ENCODE measurements around the gene LRRK2.
"Not testable (repeated sequence)": the region's sequence is repeated elsewhere in the genome, so short reads cannot be mapped to it uniquely, and the experiment has no call there.

LRRK2 gene

DNA sequence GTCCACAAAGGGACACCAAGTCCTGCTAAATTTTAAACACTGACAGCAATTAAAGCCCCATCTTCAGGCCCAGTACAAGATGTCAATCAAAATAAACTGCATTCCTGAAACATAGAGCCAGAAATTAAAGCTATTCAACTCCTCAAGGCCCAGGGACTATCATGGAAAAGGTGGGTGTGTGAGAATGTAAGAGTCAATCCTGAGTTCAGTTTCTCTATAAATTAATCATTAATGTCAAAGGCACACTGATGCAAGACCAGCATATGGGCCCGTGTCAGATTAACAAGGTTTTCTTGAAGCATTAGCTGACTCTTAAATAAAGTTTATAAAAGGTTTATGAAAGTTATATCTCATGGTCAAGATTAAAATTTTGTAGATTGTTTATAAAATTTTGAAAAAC lies 13.6 kb upstream of the LRRK2 start:
- not testable (repeated sequence) for H3K4me3 ChIP-seq (ENCODE audit: low read depth, low read length)

DNA sequence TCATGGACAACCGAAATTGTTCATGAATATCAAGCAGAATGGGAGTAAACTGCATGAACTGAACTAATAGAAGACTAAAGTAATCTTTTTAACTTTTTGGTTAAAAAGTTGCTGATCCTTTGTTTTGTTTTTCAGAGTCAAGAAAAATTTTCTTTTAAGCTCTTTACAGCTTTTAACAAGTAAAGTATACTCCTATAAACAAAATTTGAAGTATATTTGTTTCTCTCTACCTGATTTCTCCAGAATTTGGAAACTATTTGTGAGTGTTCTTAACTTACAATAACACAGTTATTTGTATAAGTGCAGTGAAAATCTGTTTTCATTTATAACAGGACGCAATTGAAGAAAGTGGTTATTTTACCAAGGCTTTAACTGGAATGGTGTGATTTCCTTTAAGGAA lies 12.2 kb upstream of the LRRK2 start:
- H3K4me3 ChIP-seq (ENCODE audit: low read depth, low read length) = no peak overlapping the region

DNA sequence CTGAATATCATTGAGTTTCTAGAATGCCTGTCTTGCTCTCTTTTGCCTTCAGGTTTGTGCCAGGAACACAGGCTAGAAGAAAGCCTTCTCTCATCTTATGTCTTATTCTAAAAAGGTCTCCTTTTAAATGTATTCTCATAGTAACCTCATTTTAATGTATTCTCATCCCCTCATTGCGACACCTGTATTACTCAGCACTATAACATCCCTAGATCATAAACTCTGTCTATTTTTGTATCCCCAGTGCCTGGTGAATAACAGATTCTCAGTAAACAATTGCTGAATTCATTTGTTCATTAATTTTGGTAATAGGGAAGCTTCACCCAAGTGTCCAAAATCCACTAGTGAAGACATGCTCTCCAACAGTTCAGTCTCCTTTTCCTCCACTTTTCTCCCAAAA lies 8.8 kb upstream of the LRRK2 start:
- H3K4me3 ChIP-seq (ENCODE audit: low read depth, low read length) = no peak overlapping the region

DNA sequence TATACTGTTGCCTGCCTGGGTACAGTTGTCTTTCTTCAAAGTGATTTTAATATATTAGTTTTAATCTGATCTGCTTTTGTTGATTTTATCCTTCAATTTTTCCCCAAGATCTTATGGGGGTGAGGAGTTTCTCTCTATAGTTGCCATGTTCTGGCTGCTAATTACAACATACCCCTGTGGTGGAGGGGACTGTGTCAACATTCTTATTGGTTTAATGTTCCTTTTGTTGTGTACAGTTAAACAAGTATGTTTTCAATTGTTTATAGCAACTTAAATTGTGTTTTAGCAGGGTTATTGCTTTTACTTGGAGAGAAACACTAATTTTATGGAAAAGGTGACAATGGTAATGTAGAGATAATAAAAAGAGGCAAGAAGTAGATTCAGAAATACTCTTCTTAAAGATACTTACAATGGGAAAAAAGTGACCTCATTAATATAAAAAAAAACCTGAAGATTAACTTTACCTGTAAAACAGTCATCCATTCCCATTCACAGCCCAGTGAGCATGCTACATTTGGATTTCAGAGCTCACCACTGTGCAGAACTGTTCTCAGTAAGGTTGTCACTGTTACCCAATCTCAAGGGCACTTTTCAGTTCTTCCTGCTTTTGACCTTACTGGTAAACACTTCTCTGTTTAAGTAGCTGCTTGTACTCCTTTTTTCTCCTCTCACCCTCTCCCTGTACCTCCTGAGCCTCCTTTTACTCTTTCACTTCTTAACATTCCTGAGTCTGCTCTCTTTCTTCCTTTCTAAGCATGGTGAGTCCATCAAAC lies 8.1 kb upstream of the LRRK2 start:
- H3K4me3 ChIP-seq (ENCODE audit: low read depth, low read length) = no peak overlapping the region

DNA sequence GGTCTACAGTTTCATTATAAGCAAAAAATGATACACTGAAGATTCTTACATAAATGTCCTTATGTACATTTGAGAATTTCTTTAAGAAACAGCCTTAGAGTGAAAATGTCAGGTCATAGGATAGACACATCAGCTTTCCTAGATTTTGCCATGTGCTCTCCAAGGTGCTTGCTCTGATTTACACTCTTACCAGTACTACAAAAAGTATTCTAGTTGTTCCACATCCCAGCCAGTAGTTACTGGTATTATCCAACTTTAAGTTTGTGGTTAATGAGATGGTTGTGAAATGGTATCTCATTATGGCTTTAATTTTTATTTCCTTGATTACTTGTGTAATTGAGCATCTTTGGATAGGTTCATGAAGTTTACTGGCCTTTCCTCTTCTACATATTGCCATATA lies 5.0 kb upstream of the LRRK2 start:
- no peak overlapping the region for H3K4me3 ChIP-seq (ENCODE audit: low read depth, low read length)

DNA sequence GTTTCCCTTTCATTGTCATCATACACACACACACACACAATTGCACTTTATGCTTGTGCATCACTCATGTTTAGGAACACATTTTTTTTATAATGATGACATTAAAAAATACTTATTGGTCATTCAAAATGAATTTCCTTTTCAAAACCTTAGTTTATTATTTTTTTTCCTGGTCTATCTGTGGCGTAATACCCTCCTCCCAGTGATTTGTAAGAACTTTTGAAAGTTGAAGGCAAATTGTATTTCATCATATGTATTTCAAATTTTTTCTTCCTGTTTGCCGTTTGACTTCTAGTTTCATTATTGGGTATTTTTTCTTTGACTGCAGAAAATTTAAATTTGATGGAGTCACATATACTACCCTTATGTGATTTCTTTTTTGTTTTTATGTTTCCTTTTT lies 2.5 kb upstream of the LRRK2 start:
- no peak overlapping the region for H3K4me3 ChIP-seq (ENCODE audit: low read depth, low read length)

DNA sequence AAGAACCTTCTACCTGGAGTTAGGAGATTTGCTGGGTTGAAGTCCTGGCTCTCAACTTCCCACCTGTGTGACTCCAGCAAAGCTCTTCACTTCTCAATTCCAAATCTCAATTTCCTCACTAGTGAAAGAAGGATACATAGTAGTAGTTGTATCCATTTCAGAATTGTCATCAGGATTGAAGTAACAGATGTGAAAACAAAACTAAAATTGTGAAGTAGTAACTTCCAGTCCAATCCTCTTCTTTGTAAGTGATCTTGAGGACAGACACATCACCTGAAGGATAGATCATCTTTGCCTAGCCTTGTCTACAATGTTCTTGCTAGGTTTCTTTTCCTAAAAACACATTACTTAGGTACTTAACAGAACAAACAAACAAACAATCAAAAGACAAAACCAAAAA lies 1.2 kb upstream of the LRRK2 start:
- H3K4me3 ChIP-seq (ENCODE audit: low read depth, low read length) = no peak overlapping the region

DNA sequence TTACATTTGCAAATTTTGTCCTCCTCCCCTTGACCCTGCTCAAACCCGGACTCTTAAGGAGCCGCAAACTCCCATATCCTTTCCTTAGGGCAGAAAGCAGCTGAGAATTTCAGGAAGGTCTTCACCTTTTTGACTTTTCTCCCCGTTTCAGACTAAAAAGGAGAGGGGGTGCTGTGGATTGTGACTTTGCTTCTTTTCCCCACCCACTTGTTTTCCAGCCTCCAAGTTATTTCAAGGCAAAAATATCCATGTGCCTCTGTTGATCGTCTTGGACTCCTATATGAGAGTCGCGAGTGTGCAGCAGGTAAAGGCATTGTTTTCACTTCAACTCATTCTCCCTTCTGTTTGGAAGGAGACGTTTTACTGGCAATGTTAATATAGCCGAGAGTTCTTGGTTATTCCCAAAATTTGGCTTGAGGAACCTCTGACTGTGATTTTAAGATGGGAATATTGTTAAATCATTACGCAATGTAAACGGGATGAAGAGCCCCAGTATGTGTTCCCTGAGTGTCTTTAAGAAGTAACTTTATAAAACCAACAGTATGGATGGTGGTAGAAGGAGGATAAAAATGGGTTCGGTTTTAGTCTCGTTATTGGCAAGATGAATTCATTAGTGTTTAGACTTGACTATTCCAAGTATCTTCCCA lies 663 bp downstream of the LRRK2 start:
- peak overlapping the region; percentile 58 for H3K4me3 ChIP-seq (ENCODE audit: low read depth, low read length)

DNA sequence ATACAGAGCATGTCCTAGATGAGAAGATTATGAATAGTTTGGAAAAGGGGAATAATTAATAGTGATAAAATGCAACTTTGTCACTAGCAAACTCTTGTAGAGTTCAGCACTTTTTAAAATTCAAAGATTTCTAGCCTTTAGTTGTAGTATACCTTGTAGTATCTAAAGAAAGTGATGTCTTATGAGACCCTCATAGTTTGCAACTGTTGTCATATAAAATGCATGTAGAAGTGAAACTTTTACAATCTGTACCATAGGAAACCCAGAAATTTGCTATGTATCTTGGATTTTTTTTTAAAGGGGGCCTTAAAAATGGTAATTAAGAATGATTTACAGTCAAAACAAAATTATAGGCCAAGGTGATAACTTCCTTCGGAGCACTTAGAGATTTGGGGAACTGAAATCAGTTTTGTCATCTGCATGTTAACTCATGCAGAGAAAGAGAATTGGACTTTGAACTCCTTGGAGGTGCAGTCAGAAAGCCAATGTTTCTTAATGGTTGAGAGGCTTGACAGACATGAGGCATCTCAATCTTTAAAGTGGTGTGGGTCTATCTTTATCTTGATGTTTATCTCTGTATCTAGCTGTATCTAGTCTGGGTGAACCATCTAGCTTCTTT lies 1.3 kb downstream of the LRRK2 start:
- no peak overlapping the region for H3K4me3 ChIP-seq (ENCODE audit: low read depth, low read length)

DNA sequence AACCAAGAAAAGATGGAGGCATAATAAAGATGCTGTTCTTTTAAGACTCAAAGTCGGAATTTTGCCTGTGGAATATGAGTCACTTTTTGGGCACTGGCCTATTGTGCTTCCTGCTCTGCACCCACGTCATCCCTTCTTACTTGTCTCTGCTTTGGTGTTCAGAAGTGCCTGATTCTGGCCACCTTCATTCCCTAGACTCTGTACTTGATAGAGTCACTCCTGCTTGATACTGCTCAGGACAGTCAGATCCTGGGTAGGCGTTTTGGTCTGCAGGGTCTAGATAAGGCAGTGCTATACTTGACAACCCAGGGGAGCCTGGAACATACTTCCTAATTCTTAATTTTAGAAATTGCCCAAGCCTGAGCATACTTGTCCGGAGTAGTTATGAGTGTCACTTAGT lies 1.9 kb downstream of the LRRK2 start:
- H3K4me3 ChIP-seq (ENCODE audit: low read depth, low read length) = no peak overlapping the region

DNA sequence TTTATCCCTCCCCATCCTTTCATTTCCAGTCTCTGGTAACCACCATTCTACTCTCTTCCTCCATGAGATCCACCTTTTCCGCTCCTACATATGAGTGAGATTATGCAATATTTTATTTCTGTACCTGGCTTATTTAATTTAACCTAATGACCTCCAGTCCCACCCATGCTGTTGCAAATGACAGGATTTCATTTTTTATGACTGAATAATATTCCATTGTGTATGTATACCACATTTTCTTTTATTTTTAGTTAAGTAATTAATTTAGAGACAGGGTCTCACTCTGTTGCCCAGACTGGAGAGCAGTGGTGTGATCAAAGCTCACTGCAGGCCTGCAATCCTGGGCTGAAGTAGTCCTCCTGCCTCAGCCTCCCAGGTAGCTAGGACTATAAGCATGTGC lies 2.6 kb downstream of the LRRK2 start:
- no peak overlapping the region for H3K4me3 ChIP-seq (ENCODE audit: low read depth, low read length)

DNA sequence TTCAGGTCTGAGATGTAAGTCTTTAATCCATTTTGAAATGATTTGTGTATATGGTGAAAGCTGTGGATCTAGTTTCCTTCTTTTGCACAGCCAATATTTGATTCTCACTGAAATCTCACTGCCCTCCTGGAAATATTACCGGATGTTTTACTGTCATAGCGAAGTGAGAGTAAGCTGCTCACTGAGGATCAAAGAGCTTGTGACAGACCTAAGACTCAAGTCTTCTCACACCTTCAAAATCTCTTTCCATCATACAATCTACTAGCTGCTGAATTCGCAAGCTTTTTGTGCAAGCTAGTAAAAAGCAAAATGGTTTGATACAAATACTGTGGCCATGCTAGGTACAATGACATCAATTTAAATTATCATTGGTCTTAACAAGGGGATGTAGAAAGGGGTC lies 3.9 kb downstream of the LRRK2 start:
- H3K4me3 ChIP-seq (ENCODE audit: low read depth, low read length) = no peak overlapping the region

DNA sequence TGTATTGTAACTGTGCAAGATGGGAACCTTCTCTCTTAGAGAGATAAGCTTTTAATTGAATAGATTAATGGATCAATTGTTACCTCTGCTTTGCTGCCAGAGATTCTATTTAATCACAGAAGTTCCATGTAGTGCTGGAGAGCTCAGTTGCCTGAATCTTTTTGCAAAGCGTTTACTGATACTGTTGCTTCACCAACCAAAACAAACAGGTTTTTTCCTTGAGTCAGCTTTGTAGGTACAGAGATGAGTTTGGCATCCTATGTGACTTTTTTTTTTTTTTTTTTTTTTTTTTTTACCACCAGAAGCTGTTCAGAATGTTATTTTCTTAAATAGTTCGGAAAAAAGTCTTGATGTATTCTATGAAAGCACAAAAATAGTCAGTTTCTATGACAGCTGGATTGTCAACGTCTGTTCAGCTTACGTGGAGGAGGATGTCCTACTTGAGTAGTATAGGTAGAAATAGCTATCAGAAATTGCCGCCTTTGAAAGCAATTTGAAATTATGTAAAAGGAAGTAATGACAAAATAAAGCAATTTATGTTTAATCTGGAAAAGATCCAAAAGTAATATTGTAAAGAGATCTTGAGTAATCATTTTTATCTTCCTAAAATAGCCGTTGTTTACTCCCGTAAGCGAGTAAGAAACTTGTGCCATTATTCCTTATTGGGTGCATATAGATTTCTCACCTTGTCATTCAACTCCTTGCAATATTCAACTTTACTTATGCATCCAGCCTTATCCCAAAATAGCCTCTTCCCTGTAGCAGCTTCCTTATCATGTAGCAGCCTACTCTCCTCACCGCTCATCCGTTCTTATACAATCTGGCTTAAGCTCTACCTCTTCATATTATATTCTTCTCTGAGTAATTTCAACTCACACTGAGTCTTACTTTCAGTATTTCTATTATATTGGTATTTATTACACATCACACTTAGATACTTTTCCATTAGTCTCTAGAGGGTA lies 5.2 kb downstream of the LRRK2 start:
- no peak overlapping the region for H3K4me3 ChIP-seq (ENCODE audit: low read depth, low read length)

DNA sequence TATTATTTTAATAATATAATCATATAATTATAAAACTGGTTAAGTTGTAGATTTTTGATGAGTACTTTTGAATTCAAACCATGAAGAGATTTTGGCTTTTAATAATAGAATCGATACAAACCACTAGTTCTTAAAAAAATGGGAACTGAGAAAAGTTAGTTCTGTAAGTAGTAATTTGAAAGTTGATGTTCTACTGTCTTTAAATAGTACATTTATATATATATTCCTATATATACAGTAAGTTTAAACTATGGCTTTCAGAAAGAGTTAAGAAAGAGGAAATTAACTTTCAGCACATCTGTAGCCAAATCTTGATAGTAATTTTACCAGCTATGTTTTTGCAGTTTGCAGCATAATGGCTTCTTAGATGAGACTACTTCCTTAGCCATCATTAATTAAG lies 7.8 kb downstream of the LRRK2 start:
- no peak overlapping the region for H3K4me3 ChIP-seq (ENCODE audit: low read depth, low read length)

DNA sequence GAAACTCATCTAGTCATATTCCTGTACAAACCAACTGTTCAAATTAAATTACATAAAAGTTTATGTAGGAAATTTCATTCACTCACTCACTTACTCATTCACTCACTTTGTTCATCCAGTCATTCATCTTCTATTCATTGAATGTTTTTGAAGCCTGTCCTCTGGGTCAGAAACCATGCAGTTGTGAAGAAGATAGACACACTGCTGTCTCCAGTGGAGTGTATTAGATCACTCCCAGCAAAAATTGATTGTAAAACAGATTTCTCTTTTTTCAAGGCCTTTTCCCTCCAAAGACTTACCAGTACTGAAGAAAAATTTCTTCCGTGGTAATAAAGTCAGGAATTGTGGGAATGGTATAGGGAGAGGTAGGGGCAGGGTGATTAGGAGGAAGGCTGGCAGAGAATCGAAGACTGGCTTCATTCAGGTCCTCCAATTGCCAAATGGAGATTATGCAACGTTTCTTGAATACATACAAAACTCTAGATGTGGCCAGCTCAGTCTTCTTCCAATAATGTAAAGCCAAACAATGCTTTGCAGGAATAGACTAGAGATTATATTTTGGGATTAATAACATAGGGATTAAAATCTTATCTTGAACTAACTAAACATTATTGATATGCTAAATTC lies 9.1 kb downstream of the LRRK2 start:
- H3K4me3 ChIP-seq (ENCODE audit: low read depth, low read length) = no peak overlapping the region

DNA sequence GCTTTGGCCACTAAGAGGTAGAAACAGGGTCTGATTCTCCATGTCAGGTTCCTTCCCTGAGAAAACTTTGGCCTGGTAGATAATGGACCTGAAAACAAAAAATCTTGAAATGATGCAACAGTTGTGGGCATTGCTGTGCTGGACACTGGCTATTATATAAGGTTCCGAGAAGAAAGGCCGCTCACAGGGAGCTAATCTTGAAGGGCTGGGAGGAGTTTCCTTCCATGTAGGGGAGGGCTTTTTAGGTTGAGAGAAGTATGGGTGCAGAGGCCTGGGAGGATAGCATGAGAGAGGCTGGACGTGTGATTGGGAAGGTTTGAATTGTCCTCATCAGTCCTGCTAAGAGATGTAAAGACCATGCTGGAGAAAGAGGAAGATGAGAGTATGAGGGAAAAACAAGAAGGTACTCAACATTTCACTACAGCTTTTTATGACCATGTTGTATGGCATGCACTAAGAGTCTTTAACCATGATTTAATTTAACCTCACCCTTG lies 11.6 kb downstream of the LRRK2 start:
- H3K4me3 ChIP-seq (ENCODE audit: low read depth, low read length) = no peak overlapping the region

DNA sequence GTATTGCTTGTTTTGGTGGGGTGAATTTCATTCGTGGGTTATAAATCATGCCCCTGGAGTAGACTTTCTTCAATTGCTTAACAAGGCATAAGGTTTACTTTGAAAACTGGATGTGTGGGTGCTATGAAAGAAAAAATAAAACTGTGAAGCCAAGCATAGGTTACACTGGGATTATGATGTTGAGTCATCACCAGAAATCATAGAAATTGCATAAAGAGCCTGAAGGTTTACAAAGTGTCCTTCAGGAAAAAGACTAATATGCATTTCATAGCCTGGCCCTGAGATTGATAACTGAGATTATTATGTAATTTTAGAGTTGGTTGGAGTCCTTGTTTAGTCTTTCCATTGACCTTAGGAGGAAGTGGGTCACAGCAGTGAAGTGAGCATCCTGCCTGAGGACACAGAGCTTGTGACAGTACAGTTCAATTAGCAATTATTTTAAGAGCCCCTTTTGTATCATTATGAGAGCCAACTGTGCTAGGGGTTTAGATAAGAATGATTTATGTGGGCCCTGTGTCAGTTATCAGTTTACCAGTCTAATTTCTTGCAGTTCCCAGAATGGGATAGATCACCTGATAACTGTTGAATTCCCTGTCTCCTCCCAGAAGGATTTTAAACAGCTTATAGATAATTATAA lies 13.6 kb downstream of the LRRK2 start:
- no peak overlapping the region for H3K4me3 ChIP-seq (ENCODE audit: low read depth, low read length)

DNA sequence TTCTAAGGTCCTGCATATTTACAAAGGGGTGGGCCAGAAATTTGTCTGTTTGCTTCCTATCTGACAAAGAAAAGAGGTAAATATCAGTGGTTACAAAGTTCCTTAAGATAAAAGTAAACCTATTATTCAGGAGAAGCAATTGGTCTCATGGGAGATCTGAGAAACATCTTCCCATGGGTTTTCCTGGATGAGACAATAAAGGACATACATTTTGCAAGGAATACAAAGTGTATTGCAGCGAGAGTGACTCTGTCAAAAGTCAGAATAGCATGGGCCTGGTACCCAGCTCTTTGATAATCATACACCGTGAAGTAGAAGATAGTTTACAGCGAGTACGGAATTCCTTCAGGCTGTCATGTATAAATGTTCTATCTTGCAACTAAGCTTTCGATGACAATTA lies 14.2 kb downstream of the LRRK2 start:
- no peak overlapping the region for H3K4me3 ChIP-seq (ENCODE audit: low read depth, low read length)

DNA sequence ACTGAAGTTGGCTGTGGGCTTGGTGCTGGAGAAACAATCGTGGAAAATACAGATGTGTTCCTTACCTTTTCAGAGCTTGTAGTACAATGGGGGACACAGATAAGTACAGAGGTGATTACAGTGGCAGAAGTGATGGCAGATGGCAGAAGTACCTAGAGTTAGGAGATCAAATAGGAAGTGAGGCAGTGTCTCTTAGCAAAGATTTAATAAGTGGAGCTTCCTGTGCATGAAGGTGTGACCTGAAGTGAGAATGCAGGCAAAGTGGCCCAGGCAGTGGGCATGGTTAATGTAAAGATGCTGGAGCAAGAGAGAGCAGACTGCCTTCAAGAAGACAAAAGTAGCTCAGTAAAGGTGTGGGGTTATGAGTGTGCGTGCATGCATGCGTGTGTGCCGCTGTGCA lies 16.0 kb downstream of the LRRK2 start:
- no peak overlapping the region for H3K4me3 ChIP-seq (ENCODE audit: low read depth, low read length)

DNA sequence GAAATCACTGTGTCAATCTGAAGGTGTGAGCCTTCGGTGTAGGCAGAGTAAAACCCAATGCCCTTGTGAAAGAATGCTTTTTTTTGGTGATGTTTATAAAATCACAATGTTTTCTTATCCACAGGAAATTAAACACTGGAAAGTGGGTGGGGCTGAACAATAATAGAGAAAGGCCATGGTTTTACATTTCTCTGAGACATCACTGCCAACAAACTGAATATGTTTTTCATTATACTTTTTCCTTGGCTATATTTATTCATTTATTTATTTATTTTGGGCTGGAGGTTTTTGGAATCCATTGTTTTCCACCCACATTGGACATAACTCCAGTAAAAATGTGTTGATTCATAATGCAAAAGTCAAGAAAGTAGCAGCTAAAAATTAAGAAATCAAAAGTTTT lies 16.9 kb downstream of the LRRK2 start:
- no peak overlapping the region for H3K4me3 ChIP-seq (ENCODE audit: low read depth, low read length)

Data from iPS-11a (cell line).